Right atrium auricular region (tissue), 2 donors: Measurements from ENCODE around the gene SFXN3. TPM values are rescaled to one million over a fixed set of nuclear protein-coding genes. Genes with fewer than 3 reads are reported as not detected.

Source experiments
- DNase-seq: peaks from one replicate; pipeline ENCODE4 v3.0.0-alpha.2; 2019; ENCODE audit warnings: low spot score
- H3K27ac ChIP-seq, 2 donors: fragments of 200-600 bp; sonication (generic); 1 replicate in 1 of 2; 2 replicates in 1 of 2; pipeline ENCODE4 v1.5.1; 2016 to 2019
- H3K27me3 ChIP-seq, 2 donors: fragments of 200-600 bp; sonication (generic); one replicate each; pipeline versions ENCODE4 v1.5.1 to v1.6.0; 2017 to 2019
- H3K36me3 ChIP-seq: fragments of 200-600 bp; sonication (generic); one replicate; pipeline ENCODE4 v1.5.1; 2016
- H3K4me1 ChIP-seq, 2 donors: fragments of 200-600 bp; sonication (generic); one replicate each; pipeline versions ENCODE4 v1.5.1 to v1.6.0; 2017 to 2019
- H3K4me3 ChIP-seq, 2 donors: fragments of 200-600 bp; sonication (generic); 1 replicate in 1 of 2; 2 replicates in 1 of 2; pipeline ENCODE4 v1.5.1; 2017 to 2019; ENCODE audit warnings: mild to moderate bottlenecking in 1 of 2, moderate library complexity in 1 of 2
- H3K9me3 ChIP-seq, 2 donors: fragments of 200-600 bp; sonication (generic); one replicate each; pipeline ENCODE4 v1.5.1; 2019
- total RNA-seq, 2 donors: library from RNA; depleted of rRNA; stranded (reverse); fragments of >200 nt; gene quantifications; one replicate each; pipeline ENCODE4 v1.1.0, GENCODE V29; 2016
- TF ChIP-seq, protein P1 (sequence below), 2 donors: fragments of 200-600 bp; sonication (generic); IDR thresholded peaks; one replicate each; pipeline ENCODE4 v1.5.1; 2019; ENCODE audit warnings: antibody characterized with exemption in 2 of 2

Gene SFXN3
- total RNA-seq, 2 donors from 2014 or later = 16.4 to 42.9 TPM

GRCh38 chr10:101007099-101007711 lies 23.8 kb upstream of the SFXN3 start:
- Histone ChIP-seq H3K4me3 (no peak overlapping the region), H3K27ac (peak overlapping the region; percentile 27 to 60), H3K9me3 (no peaks in the 10 kb centered on the region), H3K4me1 (peaks cover 0 to 62% of the 10 kb centered on the region in 2 donors), H3K36me3 (peaks cover 48% of the 10 kb centered on the region), H3K27me3 (no peaks in the 10 kb centered on the region)
- DNase-seq = no peak
- TF ChIP-seq, protein P1, sequence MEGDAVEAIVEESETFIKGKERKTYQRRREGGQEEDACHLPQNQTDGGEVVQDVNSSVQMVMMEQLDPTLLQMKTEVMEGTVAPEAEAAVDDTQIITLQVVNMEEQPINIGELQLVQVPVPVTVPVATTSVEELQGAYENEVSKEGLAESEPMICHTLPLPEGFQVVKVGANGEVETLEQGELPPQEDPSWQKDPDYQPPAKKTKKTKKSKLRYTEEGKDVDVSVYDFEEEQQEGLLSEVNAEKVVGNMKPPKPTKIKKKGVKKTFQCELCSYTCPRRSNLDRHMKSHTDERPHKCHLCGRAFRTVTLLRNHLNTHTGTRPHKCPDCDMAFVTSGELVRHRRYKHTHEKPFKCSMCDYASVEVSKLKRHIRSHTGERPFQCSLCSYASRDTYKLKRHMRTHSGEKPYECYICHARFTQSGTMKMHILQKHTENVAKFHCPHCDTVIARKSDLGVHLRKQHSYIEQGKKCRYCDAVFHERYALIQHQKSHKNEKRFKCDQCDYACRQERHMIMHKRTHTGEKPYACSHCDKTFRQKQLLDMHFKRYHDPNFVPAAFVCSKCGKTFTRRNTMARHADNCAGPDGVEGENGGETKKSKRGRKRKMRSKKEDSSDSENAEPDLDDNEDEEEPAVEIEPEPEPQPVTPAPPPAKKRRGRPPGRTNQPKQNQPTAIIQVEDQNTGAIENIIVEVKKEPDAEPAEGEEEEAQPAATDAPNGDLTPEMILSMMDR (IDR thresholded peaks at IDR 0.05) = no peak

DNA sequence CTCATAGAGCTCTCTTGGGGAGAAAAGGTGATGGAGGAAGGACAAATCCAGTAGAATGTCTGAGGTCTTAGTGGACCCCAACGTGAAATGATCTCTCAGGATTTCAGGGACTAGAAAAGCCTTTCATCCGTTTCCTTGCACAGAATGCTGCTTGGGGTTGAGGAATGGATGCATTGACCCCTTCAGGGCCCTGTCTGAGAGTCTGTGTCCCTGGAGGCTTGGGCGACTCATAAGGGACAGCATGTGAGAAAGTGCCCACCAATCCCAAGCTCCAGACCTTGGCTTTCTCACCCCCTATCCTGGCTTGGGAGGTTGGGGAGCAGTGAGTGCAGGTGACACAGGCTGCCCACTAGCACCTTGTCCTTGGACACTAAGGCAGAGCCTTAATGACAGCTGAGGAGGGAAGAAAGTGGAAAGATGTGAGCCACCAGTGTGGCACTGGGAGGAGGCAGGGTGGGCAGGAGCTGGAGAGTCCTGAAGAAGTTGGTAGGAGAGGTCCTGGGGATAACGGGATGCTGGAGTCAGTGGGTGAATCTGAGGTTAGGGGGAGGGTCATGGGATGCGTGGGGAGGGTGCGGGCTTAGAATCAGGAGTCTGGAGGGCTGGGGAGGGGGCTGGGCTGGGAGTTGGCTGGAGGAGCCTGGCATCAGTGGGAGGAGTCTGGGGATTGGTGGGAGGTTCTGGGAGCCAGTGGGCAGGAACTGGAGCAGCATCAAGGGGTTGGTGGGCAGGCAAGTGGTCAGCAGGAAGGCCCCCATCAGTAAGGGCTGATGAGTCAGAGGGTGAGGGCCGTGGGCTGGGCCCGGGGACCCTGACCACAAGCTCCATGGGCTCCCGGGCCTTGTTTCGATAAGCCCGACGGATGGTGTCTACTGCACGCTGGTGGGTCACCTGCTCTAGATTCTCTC lies 22.9 kb upstream of the SFXN3 start:
- peaks cover 39% of the 10 kb centered on the region for H3K36me3 ChIP-seq
- H3K27me3 ChIP-seq = no peaks in the 10 kb centered on the region
- H3K4me3 ChIP-seq = no peak overlapping the region
- no peak for DNase-seq
- no peaks in the 10 kb centered on the region for H3K9me3 ChIP-seq
- TF ChIP-seq, protein P1 (IDR thresholded peaks at IDR 0.05) = no peak
- peak overlapping the region in 1 of 2 donors; percentile 7 for H3K27ac ChIP-seq
- peaks cover 0 to 66% of the 10 kb centered on the region in 2 donors for H3K4me1 ChIP-seq

GRCh38 chr10:101008823-101009423 lies 22.1 kb upstream of the SFXN3 start:
- Histone ChIP-seq H3K27me3 (no peaks in the 10 kb centered on the region), H3K9me3 (no peaks in the 10 kb centered on the region), H3K4me3 (no peak overlapping the region), H3K27ac (no peak overlapping the region), H3K4me1 (peaks cover 0 to 64% of the 10 kb centered on the region in 2 donors), H3K36me3 (peaks cover 31% of the 10 kb centered on the region)
- TF ChIP-seq, protein P1 (IDR thresholded peaks at IDR 0.05) = no peak
- no peak for DNase-seq

- H3K9me3 ChIP-seq = no peaks in the 10 kb centered on the region
- no peak overlapping the region for H3K4me3 ChIP-seq
- peaks cover 0 to 55% of the 10 kb centered on the region in 2 donors for H3K4me1 ChIP-seq
- H3K36me3 ChIP-seq = peaks cover 20% of the 10 kb centered on the region
- H3K27ac ChIP-seq = no peak overlapping the region
- no peak for DNase-seq
- no peaks in the 10 kb centered on the region for H3K27me3 ChIP-seq
- TF ChIP-seq, protein P1 (IDR thresholded peaks at IDR 0.05) = no peak
Measured at GRCh38 chr10:101010329-101010728, 20.7 kb upstream of the SFXN3 start.

DNA sequence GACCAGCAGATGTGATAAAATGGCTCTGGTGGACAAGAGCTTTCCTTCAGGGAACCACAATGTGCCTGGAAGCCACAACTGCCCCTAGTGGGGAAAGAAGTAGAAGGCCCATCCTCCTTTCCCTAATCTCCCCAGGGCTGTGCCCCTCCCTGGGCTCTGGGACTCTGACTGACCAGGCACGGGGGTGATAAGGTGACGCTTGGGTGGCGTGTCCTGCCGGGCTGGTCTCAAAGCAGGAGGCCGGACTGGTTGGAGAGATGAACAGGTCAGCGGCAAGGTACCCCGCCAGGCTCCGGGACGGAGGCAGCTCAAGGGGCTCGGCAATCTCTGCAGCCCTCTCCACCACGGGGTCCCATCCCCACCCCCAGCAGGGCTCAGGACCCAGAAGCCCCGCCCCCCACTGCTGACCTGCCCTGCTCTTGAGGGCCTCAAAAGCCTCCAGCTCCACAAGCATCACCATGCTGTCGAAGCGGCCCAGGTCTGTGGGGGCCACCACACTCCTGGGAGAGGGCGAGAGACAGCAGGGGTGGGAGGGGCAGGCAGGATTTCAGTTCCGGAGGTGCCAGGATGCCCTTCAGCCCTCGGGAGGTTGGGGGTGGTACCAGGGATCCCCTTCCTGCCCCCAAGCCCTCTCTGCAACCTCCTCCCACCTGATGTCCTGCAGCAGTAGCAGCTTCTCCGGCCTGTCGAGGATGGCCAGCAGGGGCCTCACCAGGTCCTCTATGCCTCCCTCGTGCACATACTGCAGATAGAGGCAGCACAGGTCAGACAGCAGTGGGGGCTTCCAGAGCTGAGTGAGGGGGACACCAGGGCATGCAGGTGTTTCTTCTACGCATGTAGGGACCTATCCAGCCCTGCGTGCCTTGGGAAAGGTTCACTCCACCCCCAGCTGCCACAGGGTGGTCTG lies 19.3 kb upstream of the SFXN3 start:
- TF ChIP-seq, protein P1 (IDR thresholded peaks at IDR 0.05) = no peak
- Histone ChIP-seq H3K27me3 (no peaks in the 10 kb centered on the region), H3K4me3 (no peak overlapping the region), H3K9me3 (no peaks in the 10 kb centered on the region), H3K27ac (peak overlapping the region in 1 of 2 donors; percentile 46), H3K4me1 (peaks cover 0 to 47% of the 10 kb centered on the region in 2 donors), H3K36me3 (peaks cover 6% of the 10 kb centered on the region)
- no peak for DNase-seq
